NCI-H2227 (cell line): ENCODE data around the gene CASK.

Experiments used
- DNase-seq: peaks from one replicate; lab custom pipeline; 2025; ENCODE audit not compliant: unreplicated experiment; lab: John Stamatoyannopoulos, UW

CASK gene

GRCh38 chrX:41913476-41913875, 9.9 kb downstream of the CASK start:
- DNase-seq: no peak

- no peak for DNase-seq
Measured at GRCh38 chrX:41912923-41913322, 10.4 kb downstream of the CASK start.

DNA sequence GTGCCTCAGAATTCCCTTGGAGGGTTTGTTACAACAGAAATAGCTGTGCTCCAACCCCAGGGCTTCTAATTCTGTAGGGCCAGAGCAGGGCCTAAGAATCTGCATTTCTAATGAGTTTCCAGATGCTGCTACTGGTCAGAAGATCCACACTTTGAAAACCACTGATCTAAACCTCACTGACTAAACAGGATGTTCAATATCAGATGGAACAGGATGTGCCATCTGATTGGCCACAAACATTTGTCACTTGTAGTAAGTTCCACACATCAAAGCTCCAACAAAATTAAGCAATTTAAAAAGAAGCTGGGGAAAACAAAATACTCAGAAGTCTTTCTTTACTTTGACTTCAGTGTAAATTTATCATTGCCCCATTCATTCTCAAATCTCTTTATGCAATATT, 14.3 kb downstream of the CASK start:
- DNase-seq: no peak

- no peak for DNase-seq
Measured at GRCh38 chrX:41906515-41907187, 16.7 kb downstream of the CASK start.

DNA sequence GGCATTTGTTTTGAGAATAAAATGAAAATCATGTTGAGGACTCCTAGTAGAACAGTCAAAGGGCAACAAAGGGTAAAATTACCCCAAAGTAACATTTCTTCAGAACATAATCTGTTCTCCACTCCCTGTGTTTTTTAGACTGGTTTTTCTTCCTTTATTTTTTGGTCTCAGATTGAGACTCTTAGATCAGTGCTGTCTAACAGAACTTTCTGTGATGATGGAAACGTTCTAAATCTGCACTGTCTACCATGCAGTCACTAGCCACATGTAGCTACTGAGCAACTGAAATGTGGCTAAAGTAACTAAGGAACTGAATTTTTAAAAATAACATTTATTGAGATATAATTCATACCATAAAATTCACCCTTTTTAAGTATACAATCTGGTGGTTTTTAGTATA, 19.8 kb downstream of the CASK start:
- no peak for DNase-seq

DNA sequence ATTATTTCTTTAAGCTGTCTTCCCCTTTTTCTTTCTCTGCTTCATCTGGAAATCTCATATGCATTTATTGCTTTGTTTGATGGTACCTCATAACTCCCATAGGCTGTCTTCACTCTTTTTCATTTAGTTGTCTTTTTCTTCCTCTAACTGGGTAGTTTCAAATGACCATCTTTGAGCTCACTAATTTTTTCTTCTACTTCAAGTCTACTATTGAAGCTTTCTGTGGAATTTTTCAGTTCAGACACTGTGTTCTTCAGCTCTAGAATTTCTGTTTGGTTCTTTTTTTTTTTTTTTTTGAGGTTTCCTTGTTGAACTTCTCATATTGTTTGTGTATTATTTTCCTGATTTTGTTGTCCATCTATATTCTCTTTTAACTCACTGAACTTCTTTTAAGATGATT, 23.0 kb downstream of the CASK start:
- peak; percentile 2 for DNase-seq

DNA sequence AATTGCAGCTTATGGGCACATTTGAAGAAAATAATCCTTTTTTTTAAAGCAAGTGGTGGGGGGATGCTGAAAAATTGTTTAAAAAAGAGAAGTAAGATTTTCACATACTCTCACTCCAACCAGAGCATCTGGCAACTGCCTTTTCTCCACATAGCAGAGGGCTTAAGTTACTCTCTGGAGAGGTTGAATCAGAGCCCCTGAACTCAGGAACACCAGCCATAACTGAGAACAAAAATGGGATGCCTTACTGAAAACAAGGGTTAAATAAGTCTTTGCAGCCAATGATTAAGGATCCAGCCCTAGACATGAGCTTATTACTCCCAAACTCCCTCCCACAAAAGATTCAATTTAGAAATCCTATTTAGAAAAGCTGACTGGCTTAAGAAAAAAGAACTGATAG, 27.5 kb downstream of the CASK start:
- no peak for DNase-seq

DNA sequence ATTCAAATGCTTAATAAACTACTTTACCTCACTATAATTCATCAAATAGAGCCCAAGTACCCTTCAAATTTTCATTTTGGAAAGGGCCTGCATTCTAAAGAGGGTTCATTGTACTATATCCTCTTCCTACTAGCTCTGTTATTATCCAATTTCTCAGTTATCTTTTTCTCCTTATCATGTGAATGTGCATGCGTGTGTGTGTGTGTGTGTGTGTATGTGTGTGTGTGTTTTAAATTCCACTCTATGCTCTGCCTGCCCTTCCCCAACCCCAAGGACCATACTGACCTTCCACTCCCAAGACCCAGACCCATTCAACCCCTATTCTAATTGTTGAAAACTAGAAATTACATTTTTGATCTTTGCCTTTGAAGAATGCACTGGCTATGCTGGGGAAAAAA, 33.3 kb downstream of the CASK start:
- no peak for DNase-seq

DNA sequence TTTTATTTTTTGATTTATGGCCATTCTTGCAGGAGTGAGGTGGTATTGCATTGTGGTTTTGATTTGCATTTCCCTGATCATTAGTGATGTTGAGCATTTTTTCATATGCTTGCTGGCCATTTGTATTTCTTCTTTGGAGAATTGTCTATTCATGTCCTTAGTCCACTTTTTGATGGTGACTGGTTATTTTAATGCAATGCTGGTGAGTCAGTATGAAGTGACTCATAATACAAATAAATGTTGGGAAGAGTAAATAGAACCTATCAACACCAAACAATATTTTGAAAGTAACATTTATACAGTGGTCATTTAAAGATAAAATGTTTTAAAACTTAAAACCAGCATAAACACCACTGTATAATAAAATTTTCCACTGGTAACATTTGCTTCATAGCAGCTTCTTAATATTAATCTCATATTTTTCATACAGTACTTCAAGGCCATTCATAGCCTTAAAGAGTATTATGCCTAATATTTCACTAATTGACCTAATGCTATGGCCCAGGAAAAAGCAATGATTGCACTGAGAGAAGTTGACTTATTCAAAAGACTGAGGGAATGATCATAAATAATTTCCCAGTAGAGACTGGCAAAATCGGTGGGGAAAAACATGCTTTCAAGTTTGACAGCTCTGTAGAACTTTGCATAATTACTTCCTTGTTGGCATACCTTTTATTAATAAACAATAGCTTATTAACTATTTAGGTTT, 33.9 kb downstream of the CASK start:
- DNase-seq: no peak

- no peak for DNase-seq
Measured at GRCh38 chrX:41887691-41888090, 35.7 kb downstream of the CASK start.

- DNase-seq: no peak
Measured at GRCh38 chrX:41885724-41886123, 37.6 kb downstream of the CASK start.

DNA sequence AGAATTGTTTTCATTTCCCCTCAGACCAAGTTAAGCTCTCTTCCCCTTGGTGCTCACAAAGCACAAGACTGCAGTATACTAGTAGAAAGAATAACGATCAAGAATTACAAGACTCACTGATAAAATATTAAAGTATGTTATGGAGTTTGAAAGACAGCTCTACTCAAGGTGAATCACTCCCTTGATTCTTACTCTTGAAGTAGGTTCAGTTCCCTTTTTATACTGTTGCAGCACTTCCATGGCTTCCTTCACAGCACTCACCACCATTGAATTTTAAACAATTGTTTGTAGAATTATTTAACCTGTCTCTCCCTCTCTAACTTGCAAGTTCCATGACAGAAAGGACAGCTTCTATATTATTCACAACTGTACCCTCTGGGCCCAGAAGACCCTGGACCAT, 42.2 kb downstream of the CASK start:
- DNase-seq: no peak

DNA sequence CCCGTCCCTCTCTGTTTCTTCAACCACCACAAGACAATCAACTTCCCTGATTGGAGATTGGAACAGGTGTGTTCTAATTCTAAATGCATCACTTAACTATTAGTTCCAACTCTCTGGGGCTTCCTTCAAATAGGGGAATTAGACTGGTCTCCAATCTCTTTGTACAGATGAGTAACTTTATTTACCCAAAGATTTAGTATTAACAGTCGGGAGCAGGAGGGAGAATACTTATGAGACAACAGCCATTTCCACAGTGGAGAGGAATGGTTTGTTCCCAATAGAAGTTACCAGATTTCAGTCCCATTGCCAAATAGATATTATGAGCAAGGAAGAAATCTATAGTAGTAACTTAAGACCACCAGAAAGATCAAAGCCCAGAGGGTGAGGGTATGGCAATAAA, 46.2 kb downstream of the CASK start:
- DNase-seq: no peak

DNA sequence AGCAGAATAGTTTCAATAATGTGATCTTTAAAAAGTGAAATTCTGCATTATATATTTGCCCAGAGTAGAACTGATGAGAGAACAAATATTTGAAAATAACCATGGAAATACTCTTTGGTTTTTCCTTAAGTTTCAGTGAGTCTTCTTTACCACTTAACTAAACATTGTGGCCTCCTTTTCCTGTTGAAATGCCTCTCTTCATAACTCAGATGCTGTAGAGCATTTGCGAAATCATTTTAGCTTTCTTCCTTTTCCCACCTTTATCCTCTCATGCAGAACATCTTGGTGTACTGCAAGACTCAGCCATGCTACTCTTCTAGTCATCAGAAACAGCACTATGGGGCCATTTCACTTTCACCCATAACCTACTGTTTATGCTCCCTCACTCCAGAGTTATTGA, 48.2 kb downstream of the CASK start:
- DNase-seq: no peak

GRCh38 chrX:41870719-41871151, 52.6 kb downstream of the CASK start:
- DNase-seq: no peak

DNA sequence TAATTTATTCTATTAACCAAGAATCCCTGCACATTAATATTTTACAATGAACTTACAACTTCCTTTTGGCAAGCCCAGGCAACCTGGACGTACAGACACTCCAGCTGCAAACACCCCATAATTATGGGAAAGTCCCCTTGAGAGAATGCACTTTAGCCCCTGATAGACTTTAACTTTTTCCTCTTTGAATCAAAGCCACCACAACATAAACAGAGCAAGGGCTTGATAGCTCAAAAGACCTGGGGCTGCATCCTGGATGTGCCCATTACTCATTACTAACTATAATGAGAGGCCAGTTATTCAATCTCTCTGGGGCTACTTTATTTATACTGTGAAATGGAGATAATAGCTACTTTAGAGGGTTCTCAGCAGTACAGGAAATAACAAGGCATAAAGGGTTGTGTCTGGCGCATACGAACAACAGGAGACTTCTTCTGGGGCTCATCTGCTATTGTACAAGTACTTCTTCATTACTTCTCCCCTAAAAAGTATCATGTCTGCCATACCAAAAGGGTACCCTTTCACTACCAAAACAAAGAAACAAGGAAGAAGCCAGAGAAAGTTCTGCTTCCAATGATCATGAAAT, 54.9 kb downstream of the CASK start:
- DNase-seq: peak; percentile 21

- DNase-seq: peak; percentile 3
Measured at GRCh38 chrX:41863343-41864203, 59.8 kb downstream of the CASK start.

GRCh38 chrX:41862562-41863184, 60.7 kb downstream of the CASK start:
- DNase-seq: no peak

- no peak for DNase-seq
Measured at GRCh38 chrX:41858161-41858775, 65.1 kb downstream of the CASK start.

DNA sequence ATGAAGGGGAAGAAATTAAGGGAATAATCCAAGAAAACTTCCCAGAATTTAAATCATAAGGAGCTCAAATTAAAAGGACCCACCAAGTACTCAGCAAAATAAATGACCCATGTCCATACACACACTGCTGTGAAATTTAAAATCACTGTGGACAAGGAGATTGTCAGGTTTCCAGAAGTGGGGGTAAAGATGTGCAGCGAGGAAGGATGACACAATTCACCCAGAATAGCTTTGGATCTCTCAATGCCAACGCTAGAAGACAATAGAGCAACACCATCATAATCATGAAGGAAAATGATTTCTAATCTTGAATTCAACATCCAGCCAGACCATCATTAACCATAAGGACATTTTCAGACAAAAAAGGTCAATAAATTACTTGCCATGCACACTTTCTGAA, 65.7 kb downstream of the CASK start:
- no peak for DNase-seq

DNA sequence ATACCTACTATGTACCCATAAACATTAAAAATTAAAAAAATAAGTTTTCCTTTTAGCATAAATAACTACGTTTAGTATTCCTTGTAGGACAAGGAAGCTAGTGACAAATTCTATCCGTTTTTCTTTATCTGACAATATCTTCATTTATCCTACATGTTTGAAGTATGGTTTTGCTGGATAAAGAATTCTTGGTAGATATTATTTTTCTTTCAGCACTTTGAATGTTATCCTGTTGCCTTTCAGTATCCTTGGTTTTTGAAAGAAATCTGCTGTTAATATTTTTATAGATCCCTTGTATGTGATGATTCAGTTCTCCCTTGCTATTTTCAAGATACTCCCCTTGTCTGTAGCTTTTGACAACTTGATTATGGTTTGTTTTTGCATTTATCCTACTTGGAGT, 76.6 kb downstream of the CASK start:
- DNase-seq: no peak
